ENCODE measurements around the gene GNG14.
"Not testable (repeated sequence)": the region's sequence is repeated elsewhere in the genome, so short reads cannot be mapped to it uniquely, and the experiment has no call there.

GNG14 gene

DNA sequence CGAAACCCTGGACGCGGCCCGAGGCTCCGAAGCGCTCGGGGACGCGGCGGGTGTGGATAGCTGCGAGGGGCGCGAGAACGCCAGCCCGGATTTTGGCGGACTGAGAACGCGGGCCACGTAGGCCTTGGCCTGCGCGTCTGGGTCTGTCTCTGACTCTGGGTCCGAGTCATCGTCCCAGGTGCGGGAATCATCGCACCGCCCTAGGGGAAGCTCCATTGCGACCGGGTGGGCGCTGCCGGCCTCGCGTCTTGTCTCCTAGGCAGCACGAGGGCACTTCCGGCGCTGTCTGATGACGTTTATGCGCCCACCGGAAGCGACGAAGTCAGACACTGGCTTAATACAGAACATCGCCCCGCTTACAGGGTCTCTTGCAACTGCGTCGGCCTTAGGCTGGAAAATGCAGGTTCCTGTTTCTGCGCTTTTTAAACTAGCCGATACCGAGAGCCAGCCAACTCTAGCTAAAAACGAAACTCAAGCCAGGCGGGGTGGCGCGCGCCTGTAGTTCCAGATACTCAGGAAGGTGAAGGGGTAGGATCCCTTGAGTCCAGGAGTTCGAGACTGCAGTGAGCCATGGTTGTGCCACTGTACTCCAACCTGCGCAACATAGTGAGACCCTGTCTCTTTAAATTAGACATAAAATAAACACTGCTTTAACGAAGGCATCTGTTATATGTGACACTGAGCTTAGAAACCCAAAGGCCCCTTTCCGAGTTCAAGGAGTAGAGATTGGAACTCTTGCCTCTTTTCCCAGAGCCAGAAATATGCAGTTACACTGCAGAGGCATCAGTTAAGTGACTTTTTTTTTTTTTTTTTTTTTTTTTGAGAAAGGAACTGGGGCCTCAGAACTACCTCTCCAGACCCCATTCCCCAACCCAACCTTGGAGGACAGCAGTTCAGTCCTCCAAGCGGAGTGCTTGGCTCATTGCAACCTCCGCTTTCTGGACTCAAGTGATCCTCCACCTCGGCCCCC, 8.9 kb downstream of the GNG14 start, which contains the start of gene FBXW9:
TSS of gene FBXW9 (minus strand) at position 266 of the 970 bp plus-strand sequence. CDS start at position 216, 50 bp downstream.
- peak; percentile 99 for DNase-seq (ENCODE audit: low read depth)

DNA sequence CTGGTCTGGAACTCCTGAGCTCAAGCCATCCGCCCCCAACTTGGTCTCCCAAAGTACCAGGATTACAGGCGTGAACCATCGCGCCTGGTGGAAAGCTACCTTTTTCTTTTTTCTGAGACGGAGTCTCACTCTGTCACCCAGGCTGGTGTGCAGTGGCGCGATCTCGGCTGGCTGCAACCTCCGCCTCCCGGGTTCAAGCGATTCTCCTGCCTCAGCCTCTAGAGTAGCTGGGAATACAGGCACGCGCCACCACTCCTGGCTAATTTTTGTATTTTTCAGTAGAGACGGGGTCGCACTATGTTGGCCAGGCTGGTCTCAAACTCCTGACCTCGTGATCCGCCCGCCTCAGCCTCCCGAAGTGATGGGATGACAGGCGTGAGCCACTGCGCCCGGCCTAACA, 9.6 kb downstream of the GNG14 start:
- DNase-seq (ENCODE audit: low read depth): not testable (repeated sequence)

DNA sequence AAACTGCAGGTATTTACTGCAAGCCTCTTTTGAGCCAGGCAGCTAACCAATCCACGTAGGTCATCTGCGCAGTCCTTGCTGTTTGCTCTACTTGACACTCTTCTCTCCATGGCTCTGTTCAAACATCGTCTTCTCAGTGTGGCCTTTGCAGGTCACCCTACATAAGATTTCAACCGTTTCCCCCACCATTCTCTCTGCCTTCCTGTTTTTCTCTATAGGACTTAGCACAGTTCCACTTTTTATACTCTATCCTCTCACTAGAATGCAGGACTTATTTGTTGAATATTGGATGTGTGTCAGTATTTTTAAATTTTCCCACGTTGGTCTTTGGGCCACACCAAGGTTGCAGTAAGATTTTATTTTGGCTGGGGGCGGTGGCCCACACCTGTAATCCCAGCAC, 10.3 kb downstream of the GNG14 start:
- DNase-seq (ENCODE audit: low read depth): no peak

DNA sequence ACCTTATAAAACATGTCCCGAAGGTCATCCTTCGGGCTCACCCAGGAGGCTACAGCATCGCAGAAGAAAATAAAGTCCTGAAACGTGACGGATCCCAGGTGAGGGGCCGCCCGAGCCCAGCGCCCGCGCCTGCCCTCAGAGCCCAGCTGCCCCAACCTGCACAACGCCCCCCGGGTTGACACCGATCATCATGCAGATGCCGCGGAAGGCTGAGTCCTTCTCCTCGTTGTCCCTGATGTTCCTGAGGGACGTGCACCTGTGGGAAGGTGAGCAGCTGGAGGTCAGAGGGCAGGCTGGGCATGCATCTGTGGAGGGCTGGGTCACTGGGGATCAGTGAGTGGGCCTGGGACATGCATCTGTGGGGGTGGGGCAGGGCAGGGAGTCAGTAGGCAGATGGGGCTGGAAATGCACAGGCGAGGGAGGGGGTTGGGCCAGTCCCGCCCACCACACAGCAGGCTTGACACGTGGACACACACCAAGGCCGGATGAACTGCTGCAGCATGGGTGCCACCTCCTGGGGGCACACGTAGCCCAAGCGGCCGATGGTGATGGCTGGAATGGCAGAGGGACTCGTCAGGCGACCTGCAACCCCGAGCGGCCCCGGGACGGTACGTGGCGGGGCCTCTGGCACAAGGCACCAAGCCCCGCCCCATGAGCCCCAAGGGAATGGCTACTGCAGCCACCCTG, 13.9 kb downstream of the GNG14 start:
- no peak for DNase-seq (ENCODE audit: low read depth)

GRCh38 chr19:12703046-12703445, 15.2 kb downstream of the GNG14 start:
- DNase-seq (ENCODE audit: low read depth): no peak

DNA sequence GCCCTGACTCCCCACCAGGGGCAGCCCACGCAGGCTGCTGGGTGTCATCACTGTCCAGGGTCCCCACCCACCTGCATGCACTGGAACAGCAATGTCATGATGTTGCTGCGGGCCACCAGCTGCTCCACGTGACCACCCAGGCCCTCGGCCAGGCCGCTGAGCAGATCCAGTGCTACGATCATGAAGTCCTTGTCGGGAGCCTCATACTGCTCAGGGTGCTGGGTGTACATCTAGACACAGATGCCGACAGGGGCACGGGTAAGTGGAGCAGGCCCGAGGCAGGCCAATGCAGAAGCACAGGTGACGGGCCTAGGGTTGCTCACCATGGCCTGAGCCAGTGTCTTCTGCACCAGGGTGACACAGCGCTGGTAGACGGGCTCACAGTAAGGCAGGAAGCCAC, 17.4 kb downstream of the GNG14 start:
- no peak for DNase-seq (ENCODE audit: low read depth)

- DNase-seq (ENCODE audit: low read depth): no peak
Observed at GRCh38 chr19:12705654-12706331, 18.0 kb downstream of the GNG14 start.

- no peak for DNase-seq (ENCODE audit: low read depth)
Observed at GRCh38 chr19:12706332-12706718, 18.5 kb downstream of the GNG14 start.

GRCh38 chr19:12708641-12709040, 20.8 kb downstream of the GNG14 start:
- no peak for DNase-seq (ENCODE audit: low read depth)

- DNase-seq (ENCODE audit: low read depth): no peak
Observed at GRCh38 chr19:12711187-12711586, 23.4 kb downstream of the GNG14 start.

DNA sequence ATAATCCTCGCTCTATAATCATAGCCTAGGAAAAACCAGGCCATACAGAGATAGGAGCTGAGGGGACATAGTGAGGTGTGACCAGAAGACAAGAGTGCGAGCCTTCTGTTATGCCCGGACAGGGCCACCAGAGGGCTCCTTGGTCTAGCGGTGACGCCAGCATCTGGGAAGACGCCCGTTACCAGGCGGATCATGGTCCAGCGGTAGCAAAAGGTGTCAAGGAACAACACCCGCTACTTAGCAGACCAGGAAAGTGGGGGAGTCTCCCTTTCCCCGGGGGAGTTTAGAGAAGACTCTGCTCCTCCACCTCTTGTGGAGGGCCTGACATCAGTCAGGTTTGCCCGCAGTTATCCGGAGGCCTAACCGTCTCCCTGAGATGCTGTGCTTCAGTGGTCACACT, 24.3 kb downstream of the GNG14 start:
- DNase-seq (ENCODE audit: low read depth): not testable (repeated sequence)

DNA sequence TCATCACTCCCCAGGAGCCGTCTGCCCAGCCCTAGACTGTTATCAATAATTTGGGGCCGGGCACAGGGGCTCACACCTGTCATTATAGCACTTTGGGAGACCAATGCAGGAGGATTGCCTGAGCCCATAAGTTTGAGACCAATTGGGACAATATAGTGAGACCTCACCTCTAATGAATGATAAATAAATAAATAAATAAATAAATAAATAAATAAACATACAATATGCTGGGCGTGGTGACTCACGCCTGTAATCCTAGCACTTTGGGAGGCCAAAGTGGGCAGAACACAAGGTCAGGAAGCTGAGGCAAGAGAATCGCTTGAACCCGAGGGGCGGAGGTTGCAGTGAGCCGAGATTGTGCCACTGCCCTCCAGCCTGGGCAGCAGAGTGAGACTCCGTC, 25.5 kb downstream of the GNG14 start:
- DNase-seq (ENCODE audit: low read depth): not testable (repeated sequence)

DNA sequence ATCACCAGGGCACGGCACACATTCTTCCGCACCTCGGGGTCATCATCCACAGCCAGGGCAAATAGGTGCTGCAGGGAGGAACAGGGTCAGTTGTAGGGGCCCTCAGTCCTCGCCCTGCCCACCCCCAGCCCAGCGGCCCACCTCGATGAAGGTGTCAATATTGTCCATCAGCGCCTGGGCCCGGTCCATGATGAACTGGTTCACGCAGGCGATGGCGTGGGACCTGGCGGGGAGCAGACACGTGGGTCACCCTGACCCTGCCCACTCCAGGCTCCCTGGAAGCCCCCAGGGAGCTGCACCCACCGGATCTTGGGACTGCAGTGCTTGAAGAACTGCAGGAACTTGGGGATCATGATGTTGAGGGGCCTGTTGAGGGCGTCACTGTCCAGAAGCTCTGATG, 27.3 kb downstream of the GNG14 start:
- no peak for DNase-seq (ENCODE audit: low read depth)

GRCh38 chr19:12715929-12716328, 28.1 kb downstream of the GNG14 start:
- no peak for DNase-seq (ENCODE audit: low read depth)

- DNase-seq (ENCODE audit: low read depth): no peak
Observed at GRCh38 chr19:12720296-12720695, 32.5 kb downstream of the GNG14 start.

- no peak for DNase-seq (ENCODE audit: low read depth)
Observed at GRCh38 chr19:12720851-12721655, 33.3 kb downstream of the GNG14 start.

DNA sequence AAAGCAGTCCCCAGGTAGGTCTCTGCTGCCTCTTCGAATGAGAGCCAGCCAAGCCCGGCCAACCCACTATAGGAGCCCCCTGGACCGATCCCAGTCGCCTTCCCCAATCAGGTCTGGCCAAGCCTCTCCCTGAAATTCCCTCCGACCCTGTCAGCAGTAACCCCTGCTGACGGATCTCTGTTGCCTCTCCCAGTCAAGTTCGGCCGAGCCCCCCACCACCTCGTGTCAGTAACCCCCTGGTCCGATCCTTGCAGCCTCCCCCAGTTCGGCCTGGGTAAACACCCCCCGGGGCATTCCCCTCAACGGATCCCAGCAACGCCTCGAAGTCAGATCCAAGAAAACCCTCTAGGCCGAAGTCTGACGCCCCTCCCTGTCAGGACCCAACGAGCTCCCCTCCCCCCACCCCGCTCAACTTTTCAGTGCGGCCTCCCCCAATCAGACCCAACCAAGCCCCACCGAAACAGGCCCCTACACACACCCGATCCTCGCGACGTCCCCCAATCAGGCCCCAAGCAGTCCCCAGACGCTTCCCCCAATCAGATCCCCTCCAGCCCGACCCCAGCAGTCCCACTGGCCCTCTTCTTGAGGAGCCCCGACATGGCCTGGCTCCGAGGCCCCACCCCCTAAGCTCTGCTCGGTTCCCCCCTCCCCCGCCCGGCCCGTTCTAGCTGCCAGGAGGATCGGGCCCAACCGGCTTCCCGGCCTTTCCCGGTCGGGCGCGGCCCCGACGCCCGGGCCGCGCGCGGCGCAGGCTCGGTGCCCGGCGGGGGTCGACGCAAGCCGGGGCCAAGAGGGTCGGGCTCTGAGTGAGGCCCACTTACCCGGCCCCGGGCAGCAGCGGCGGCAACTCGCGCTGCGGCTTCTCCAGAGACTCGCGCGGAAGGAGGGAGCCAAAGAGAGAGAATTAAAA, 34.1 kb downstream of the GNG14 start:
- DNase-seq (ENCODE audit: low read depth): no peak

DNA sequence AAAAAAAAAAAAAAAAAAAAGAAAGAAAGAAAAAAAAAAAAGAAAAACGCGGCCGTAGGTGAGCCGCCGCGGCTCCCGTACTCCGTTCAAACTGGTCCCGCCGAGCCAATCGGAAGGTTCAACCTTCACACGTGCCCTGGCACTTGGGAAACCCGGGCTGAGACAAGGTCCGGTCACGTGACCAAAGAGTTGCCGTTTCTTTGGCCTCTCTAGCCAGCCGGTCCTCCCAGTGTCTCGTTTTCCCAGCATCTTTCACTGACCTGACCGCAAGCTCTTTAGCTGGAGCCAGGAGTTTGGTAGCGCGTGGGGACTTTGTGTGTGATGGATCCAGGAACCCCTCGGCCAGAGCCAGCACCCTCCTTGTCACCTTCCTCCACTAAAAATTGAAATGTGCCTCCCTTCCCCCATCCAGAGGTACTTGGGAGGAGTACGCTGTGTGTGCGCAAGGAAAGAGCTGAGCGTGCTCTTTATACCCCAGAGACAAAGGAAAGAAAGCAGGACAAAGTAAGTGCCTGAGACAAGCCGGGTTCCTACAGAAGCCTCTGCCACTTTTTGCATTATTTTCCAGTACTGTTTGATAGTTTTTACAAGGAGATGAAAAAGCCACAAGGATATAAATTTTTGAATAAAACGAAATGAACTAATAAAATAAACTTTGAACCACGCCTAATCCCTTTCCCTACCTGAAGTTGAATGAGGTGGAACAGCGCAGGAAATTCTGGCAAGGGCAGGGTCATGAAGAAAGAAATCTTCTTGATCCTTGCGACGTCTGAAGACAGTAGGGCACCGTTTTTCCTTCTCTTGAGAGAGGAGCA, 35.0 kb downstream of the GNG14 start:
- DNase-seq (ENCODE audit: low read depth): peak; percentile 90

DNA sequence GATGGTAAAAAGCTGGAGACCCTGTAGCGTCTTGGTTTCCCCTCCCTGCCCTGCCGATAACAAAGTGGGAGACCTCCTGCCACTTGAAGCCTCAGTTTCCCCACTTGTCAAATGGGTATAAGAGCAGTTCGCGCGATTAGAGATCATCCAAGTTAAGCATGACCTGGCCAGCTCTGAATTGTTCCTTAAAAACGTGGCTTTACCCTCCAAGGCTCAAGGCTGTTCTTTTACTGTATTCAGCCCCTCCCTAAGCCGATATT, 35.5 kb downstream of the GNG14 start:
- DNase-seq (ENCODE audit: low read depth): no peak
